Activated T-cell treated with anti-CD3 and anti-CD28 coated beads, Interleukin-2, amount 50 U/mL, for 72 hours (primary cell): Measurements from ENCODE around the gene CCDC106. TPM values are rescaled to one million over a fixed set of nuclear protein-coding genes. Genes with fewer than 3 reads are reported as not detected.
A peak's percentile ranks its signal among the peaks of the same experiment; 100 is the strongest.

Experiments
- ATAC-seq, 2 donors: fragments of 150-1000 bp; cut with Tn5 transposase; replicated peaks in 1 of 2; 2 replicates each; pipeline ENCODE4 v1.10.0; 2021; ENCODE audit warnings: moderate library complexity in 2 of 2, mild to moderate bottlenecking in 1 of 2
- DNase-seq, 2 donors: peaks; one replicate each; pipeline ENCODE4 v3.0.0; 2021 to 2022; ENCODE audit warnings: mixed read lengths in 1 of 2
- H3K27ac Mint-ChIP-seq: one replicate; pipeline ENCODE4 v1.8.0; 2022; ENCODE audit warnings: mild to moderate bottlenecking, moderate library complexity, mixed read lengths
- H3K27me3 Mint-ChIP-seq: one replicate; pipeline ENCODE4 v1.8.0; 2022; ENCODE audit warnings: low read depth, mixed read lengths
- H3K36me3 Mint-ChIP-seq, 2 donors: one replicate each; pipeline ENCODE4 v1.8.0; 2022; ENCODE audit warnings: mixed read lengths in 2 of 2, mild to moderate bottlenecking in 1 of 2; ENCODE audit not compliant: insufficient read depth in 2 of 2
- H3K4me1 Mint-ChIP-seq: one replicate; pipeline ENCODE4 v1.8.0; 2022; ENCODE audit warnings: low read depth, mixed read lengths
- H3K4me3 Mint-ChIP-seq, 2 donors: one replicate each; pipeline ENCODE4 v1.8.0; 2022; ENCODE audit warnings: mild to moderate bottlenecking in 2 of 2, mixed read lengths in 2 of 2, moderate library complexity in 2 of 2
- H3K9me3 Mint-ChIP-seq, 2 donors: one replicate each; pipeline ENCODE4 v1.8.0; 2022; ENCODE audit warnings: mixed read lengths in 2 of 2
- total RNA-seq, 2 donors: library from RNA; stranded (reverse); gene quantifications; one replicate each; pipeline ENCODE4 v1.2.3, GENCODE V29; 2022

Gene CCDC106
- total RNA-seq, 2 donors from 2014 or later: 13.8 to 21.7 TPM

DNA sequence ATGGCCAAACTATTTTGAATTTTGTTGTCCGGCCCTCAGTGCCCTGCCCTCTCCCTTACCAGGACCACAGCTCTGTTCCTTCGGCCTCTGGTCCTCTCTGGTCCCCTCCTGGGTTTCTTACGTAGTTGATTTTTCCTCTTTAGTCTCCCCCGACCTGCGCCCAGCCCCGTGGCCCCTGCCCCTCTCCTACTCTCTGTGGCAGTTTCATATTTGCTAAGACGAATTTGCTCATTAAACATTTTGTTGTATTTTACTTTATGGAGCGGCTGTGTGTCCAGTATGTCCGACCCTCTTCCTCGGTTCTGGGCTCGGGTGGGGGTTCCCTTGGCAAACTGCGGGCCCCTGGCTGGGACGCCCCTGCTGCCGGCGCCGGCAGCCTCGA, 26.4 kb downstream of the CCDC106 start:
- DNase-seq (no peak), ATAC-seq (no peak)
- peak overlapping the region; percentile 65 to 93 for H3K4me3 Mint-ChIP-seq
- peak overlapping the region; percentile 39 for H3K27ac Mint-ChIP-seq
- no peaks in the 10 kb centered on the region for H3K27me3 Mint-ChIP-seq
- peaks cover 50% of the 10 kb centered on the region for H3K4me1 Mint-ChIP-seq
- H3K36me3 Mint-ChIP-seq: peaks cover 8 to 21% of the 10 kb centered on the region in 2 donors
- no peaks in the 10 kb centered on the region for H3K9me3 Mint-ChIP-seq

DNA sequence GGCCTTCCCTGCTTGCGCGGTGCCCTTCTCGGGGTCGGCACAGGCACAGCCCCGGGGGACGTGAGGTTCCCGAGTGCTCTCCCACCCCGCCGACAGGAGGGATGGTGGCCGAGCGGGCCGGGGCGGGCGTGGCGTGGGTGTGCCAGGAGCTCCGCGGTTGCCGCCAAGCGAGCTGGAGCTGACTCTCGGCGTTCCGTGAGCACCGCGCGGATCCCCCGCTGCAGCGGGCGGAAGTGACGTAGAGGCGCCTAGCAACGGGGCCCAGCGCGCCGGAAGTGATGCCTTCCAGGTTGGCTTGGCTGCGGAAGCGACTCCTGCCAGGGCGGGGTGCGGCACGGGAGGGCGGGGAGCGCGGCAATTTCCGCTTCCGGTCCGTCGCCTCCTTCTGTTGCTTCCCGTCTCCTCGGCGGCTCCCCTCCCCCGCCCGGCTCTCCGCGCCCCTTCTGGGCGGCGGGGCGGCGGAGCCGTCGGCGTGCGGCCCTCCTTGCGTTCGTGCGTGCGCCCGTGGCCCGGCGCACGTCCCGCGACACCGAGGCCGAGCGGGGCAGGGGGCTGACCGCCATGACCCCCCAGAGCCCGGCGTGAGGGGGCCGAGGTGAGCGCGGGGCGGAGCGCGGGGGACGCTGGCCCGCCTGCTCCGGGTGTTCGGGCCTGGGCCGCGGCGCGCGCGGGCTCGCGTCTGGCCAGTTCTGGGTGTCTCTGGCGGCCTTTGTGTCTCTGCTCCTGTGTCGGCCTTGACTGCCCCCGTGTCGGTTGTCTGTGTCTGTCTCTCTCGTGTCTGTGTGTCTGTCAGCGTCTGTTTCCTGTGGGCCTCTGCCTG, 27.0 kb downstream of the CCDC106 start, which contains the start of gene EPN1:
EPN1 (plus strand) TSS at position 386 of the 820 bp plus-strand sequence. CDS start 3,402 bp downstream, outside the sequence.
- ATAC-seq (peak; percentile 93 to 96), DNase-seq (peak; percentile 98)
- Mint-ChIP-seq H3K4me1 (peaks cover 56% of the 10 kb centered on the region), H3K36me3 (peaks cover 8 to 25% of the 10 kb centered on the region in 2 donors), H3K27ac (peak within 1 kb of the TSS; percentile 96), H3K27me3 (no peaks in the 10 kb centered on the region), H3K4me3 (peak within 1 kb of the TSS; percentile 93 to 94), H3K9me3 (no peaks in the 10 kb centered on the region)

DNA sequence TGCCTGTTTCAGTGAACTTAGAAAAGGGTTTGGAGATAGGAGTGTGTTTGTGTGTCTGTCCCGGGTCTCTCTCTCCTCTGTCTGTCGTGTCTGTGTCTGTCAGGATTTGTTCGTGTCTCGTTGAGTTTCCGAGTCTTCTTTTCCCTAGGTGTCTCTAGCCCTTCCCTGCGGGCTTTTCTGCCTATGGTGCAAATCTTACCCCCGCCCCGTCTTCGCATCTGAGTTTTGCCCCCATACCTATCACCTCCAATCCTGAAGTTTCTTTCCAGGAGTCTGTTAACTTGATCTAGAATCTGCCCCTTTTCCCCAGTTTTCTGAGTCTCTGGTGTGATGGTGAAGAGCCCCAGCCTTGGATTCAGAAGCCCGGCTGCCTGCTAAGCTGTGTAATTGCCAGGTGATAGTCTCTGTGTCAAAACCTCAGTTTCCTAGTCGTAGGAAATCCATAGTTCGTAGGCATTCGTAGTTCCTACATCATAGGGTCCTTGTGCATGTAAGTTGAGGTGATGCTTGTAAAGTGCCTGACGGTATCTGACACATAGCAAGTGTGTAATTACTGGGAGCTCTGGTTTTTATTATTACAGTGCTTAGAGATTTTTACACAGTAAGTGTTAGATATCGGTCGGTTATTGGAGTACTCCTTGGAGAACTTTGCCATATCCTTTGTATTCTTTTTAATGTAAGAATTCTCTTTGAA, 27.8 kb downstream of the CCDC106 start:
- Mint-ChIP-seq H3K27me3 (no peaks in the 10 kb centered on the region), H3K4me1 (peaks cover 57% of the 10 kb centered on the region), H3K36me3 (peaks cover 8 to 25% of the 10 kb centered on the region in 2 donors), H3K27ac (peak overlapping the region; percentile 96), H3K4me3 (peak overlapping the region; percentile 93 to 94), H3K9me3 (no peaks in the 10 kb centered on the region)
- ATAC-seq (no peak), DNase-seq (no peak)

- peak overlapping the region; percentile 93 to 94 for H3K4me3 Mint-ChIP-seq
- H3K27ac Mint-ChIP-seq: peak overlapping the region; percentile 38
- DNase-seq: no peak
- H3K9me3 Mint-ChIP-seq: no peaks in the 10 kb centered on the region
- H3K4me1 Mint-ChIP-seq: peaks cover 56% of the 10 kb centered on the region
- H3K36me3 Mint-ChIP-seq: peaks cover 8 to 26% of the 10 kb centered on the region in 2 donors
- no peaks in the 10 kb centered on the region for H3K27me3 Mint-ChIP-seq
- no peak for ATAC-seq
Observed at GRCh38 chr19:55676383-55676782, 28.4 kb downstream of the CCDC106 start.

DNA sequence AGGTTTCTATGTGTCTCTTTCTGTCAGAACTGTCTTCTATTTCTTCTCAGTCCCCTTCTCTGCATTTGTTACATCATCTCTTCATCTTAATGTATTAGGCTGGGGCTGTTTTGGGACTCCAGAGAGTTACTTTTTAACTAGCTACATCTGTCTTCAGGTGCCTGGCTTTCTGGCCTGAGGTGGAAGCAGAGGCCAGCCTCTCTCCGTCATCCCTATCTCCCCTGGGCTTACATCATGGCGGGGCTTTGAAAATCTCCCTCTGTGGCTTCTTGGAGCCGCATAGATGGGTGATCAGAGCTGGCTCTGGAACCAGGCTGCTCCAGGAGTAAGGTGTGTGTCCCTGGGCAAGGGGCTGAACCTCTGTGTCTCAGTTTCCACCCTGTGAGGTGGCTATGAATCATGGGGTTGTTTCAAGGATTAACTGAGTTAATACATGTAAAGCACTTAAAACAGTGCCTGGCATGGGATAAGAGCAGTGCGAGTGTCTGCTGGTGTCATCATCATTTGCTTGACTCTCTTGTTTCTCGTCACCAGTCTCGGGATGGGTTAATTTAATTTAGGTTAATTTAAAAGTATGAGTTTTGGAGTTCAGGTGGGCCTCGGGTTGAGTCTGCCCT, 29.0 kb downstream of the CCDC106 start:
- ATAC-seq (no peak), DNase-seq (no peak)
- no peaks in the 10 kb centered on the region for H3K27me3 Mint-ChIP-seq
- H3K36me3 Mint-ChIP-seq: peaks cover 8 to 25% of the 10 kb centered on the region in 2 donors
- no peaks in the 10 kb centered on the region for H3K9me3 Mint-ChIP-seq
- H3K4me3 Mint-ChIP-seq: peak overlapping the region; percentile 93 to 94
- H3K27ac Mint-ChIP-seq: peak overlapping the region; percentile 38
- H3K4me1 Mint-ChIP-seq: peaks cover 56% of the 10 kb centered on the region

- no peak for ATAC-seq
Observed at GRCh38 chr19:55677572-55678028, 29.6 kb downstream of the CCDC106 start.

DNA sequence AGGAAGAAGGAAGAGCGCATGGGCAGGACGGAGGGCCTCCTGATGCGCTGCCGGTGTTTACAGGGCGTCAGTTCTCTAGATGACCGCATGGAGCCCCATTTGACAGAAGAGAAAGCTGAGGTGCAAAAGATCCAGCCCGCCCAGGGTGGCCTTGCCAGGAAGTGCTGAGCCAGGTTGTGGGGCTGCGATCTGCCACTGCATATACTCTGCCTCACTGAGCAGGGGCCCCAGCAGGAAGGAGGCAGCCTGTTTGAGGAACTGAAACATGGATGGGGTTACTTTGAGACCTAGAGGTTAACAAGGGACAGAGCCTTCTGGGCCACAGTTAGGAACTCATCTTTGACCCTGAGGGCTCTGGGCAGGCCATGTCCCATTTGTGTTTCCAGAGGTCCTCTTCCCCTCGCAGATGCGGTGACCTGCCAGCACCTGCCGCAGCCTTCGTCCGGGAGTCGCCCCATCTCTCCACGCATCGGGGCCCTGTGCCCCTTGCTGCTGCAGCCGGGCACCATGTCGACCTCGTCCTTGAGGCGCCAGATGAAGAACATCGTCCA, 30.2 kb downstream of the CCDC106 start:
- Mint-ChIP-seq H3K4me3 (no peak overlapping the region), H3K27ac (peak overlapping the region; percentile 45)

More at GRCh38 chr19:55677572-55678028, 29.6 kb downstream of the CCDC106 start:
- Mint-ChIP-seq H3K27me3 (no peaks in the 10 kb centered on the region), H3K27ac (peak overlapping the region; percentile 45), H3K4me3 (peak overlapping the region; percentile 93 to 94), H3K36me3 (peaks cover 8 to 19% of the 10 kb centered on the region in 2 donors), H3K9me3 (no peaks in the 10 kb centered on the region), H3K4me1 (peaks cover 56% of the 10 kb centered on the region)
- DNase-seq: no peak

DNA sequence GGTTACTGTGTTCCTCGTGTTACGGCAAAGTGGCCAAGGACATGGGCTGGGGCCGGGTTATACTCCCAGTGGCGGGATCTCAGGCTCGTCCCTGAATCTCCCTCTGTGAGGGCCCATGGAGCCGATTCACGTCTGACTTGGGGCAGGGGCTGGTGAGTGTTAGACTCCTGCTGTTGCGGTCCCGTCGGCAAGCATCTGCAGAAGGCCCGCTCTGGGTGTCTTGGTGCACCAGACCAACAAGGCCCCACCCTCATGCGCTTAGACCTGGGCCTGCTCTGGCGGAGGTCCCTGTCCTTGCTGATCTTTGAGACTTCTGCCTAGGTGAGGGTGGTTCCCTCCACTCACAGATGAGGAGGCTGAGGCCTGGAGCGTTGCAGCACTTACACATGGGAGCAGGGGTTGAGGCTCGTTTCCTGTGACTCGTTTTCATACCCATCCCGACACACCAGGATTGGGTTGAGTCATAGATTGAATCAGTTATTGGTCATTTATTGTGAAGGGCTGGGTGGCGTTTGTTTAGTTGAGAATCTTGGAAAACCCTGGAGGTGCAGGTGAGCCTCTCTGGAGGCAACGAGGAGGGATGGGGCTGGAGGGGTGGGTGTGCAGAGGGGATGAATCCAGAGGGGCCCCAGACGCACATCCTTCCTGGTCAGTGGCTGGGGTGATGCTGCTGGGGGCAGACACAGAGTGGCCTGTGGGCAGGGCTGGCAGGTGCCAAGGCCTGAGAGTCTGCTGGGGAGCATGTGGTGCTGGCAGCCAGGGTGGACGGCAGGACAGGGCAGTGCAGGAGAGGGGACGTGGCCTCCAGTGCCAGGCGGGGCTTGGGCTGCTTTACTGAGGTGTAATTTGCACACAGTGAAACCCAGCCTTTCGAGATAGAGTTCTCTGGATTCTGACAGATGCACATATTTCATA, 31.6 kb downstream of the CCDC106 start:
- H3K36me3 Mint-ChIP-seq: peaks cover 8 to 20% of the 10 kb centered on the region in 2 donors
- no peak for ATAC-seq
- DNase-seq: no peak
- peak overlapping the region; percentile 33 to 49 for H3K4me3 Mint-ChIP-seq
- H3K9me3 Mint-ChIP-seq: no peaks in the 10 kb centered on the region
- peaks cover 44% of the 10 kb centered on the region for H3K4me1 Mint-ChIP-seq
- peak overlapping the region; percentile 23 for H3K27ac Mint-ChIP-seq
- no peaks in the 10 kb centered on the region for H3K27me3 Mint-ChIP-seq

More for the DNA sequence above, 30.2 kb downstream of the CCDC106 start:
- H3K27me3 Mint-ChIP-seq: no peaks in the 10 kb centered on the region
- peaks cover 8 to 19% of the 10 kb centered on the region in 2 donors for H3K36me3 Mint-ChIP-seq
- H3K4me1 Mint-ChIP-seq: peaks cover 55% of the 10 kb centered on the region
- ATAC-seq (no peak), DNase-seq (no peak)
- no peaks in the 10 kb centered on the region for H3K9me3 Mint-ChIP-seq

DNA sequence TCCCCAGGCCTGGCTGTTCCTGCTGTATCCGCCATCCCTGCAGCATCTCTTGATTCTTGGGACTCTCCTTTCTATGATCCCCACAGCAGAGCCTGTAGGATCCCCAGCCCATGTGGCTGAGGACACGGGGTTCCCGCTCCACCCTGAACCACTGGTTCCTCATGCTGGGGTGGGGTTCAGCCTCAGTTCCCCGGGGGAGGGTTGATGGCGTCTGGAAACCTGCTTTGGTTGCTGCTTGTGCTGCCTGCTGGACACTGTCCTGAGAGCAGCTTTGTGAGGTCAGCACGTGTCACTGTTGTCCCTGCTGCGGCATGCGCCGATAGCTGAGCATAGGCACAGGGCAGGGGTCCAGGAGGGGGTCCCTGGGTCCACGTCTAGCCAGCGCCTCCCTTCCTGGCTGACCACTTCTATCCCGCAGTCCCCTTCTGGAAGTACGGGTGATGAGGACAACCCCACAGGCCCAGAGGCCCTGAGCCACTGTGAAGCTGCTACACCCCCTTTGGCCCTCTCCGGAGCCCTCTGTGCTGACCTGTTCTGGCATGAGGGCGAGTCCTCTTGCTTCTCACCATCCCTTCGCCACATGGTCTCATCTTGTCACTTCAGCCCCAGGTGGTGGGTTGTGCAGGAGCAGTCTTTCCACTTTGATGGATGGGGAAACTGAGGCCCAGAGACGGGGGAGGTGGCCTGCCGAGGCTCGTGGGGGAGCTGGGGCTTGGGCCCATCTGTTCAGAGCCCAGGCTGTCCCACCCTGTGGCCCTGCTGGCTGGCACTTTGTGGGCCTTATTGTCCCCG, 32.5 kb downstream of the CCDC106 start:
- peaks cover 6 to 18% of the 10 kb centered on the region in 2 donors for H3K36me3 Mint-ChIP-seq
- H3K27me3 Mint-ChIP-seq: no peaks in the 10 kb centered on the region
- DNase-seq: no peak
- H3K4me3 Mint-ChIP-seq: no peak overlapping the region
- peak overlapping the region; percentile 78 for H3K27ac Mint-ChIP-seq
- H3K4me1 Mint-ChIP-seq: peaks cover 44% of the 10 kb centered on the region
- H3K9me3 Mint-ChIP-seq: no peaks in the 10 kb centered on the region
- no peak for ATAC-seq

GRCh38 chr19:55681131-55682092, 33.4 kb downstream of the CCDC106 start:
- H3K36me3 Mint-ChIP-seq: peaks cover 5 to 17% of the 10 kb centered on the region in 2 donors
- no peak overlapping the region for H3K27ac Mint-ChIP-seq

More at GRCh38 chr19:55681131-55682092, 33.4 kb downstream of the CCDC106 start:
- H3K4me1 Mint-ChIP-seq: peaks cover 49% of the 10 kb centered on the region
- H3K27me3 Mint-ChIP-seq: no peaks in the 10 kb centered on the region
- no peaks in the 10 kb centered on the region for H3K9me3 Mint-ChIP-seq
- ATAC-seq: no peak
- no peak for DNase-seq
- no peak overlapping the region for H3K4me3 Mint-ChIP-seq
